Vagina (tissue), 2 donors: ENCODE results near the gene RMDN2.

Experiments
- CTCF ChIP-seq, 3 experiments: fragments of 450-650 bp in 2 of 3; fragments of 200-600 bp in 1 of 3; sonication (generic) in 1 of 3; IDR thresholded peaks; one replicate each; pipeline ENCODE4 v1.5.1; 2017 to 2019; ENCODE audit warnings: antibody characterized with exemption in 3 of 3, mild to moderate bottlenecking in 2 of 3, moderate library complexity in 2 of 3
- POLR2A ChIP-seq, 2 donors: fragments of 450-650 bp; IDR thresholded peaks; one replicate each; pipeline ENCODE4 v1.6.1; 2017; ENCODE audit warnings: antibody characterized with exemption in 2 of 2, mild to moderate bottlenecking in 2 of 2, moderate library complexity in 2 of 2
- POLR2AphosphoS5 ChIP-seq, 2 donors: sonication (generic); formaldehyde crosslinking; IDR thresholded peaks; one replicate each; pipeline ENCODE4 v1.9.0; 2017; ENCODE audit warnings: antibody characterized with exemption in 2 of 2, mild to moderate bottlenecking in 2 of 2, low read depth in 1 of 2; ENCODE audit not compliant: insufficient read depth in 1 of 2

DNA sequence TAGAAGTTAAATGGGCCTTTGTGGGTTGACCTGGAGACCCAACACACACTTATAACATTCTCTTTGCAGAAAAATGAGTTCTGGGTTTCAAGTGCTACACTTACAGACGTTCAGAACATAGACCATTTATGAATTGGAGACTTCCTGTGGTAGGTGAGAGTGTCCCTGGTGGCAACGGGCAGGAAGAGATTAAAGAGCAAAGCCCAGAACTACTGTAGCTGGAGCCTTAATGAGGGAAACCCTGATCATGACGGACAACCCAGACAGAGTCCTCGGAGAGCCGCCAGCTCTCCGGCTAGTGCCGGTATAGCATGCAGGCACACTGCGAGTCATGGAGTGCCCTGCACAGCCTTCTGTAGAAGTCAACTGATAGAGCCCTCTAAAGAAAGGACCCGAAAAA, 44.5 kb upstream of the RMDN2 start:
- TF ChIP-seq CTCF (IDR thresholded peaks at IDR 0.05), result no peak
- TF ChIP-seq POLR2A (IDR thresholded peaks at IDR 0.05), result no peak
- TF ChIP-seq POLR2AphosphoS5 (IDR thresholded peaks at IDR 0.05; ENCODE audit: insufficient read depth in 1 of 2, low read depth in 1 of 2), result no peak
